DLD1 (cell line): Measurements from ENCODE around the gene ATG2A.

Source experiments
- in situ Hi-C: cut with HindIII; loops from 2 replicates; pipeline ENCODE4 v1.10.0; 2017; ENCODE audit warnings: low sequenced_read_pairs

The ATG2A gene

DNA sequence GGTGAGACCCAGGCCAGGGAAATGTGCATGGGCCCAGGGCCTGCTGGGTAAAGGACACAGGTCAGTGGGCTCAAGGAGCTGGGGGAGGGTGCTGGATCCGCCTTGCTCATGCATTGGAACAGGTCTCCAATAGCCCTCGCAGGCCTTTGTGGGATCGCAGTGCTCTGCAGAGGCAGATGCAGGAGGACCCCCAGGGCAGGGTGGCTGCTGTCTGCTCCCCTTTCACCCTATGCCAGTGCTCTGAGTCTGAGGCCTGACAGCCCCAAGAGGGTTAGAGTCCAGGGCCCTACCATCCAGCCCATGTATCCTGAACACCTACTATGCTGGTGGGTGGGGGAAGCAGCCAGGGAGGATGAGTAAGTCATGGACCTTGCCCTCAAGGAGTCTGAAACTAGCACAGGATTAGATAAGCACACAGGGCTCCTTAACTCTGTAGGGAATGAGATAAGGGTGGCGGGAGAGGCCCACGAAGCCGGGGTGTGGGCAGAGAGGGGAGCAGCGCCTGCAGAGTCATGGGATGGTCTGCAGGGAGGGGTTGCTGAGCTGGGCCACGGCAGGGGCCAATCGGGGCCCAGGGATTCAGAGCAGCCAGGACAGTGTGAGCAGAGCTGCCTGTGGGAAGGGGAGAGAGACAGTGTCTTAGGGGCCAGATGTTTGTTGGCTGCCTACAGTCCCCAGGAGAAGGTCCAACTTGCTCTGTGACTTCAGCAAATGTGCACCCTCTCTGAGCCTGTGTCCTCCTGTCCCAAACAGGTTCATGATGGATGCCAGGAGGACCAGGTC, 28.1 kb downstream of the ATG2A start:
- in situ Hi-C loops = no loop called here

- in situ Hi-C loops = no loop called here
Observed at GRCh38 chr11:64888406-64888728, 28.6 kb downstream of the ATG2A start.

DNA sequence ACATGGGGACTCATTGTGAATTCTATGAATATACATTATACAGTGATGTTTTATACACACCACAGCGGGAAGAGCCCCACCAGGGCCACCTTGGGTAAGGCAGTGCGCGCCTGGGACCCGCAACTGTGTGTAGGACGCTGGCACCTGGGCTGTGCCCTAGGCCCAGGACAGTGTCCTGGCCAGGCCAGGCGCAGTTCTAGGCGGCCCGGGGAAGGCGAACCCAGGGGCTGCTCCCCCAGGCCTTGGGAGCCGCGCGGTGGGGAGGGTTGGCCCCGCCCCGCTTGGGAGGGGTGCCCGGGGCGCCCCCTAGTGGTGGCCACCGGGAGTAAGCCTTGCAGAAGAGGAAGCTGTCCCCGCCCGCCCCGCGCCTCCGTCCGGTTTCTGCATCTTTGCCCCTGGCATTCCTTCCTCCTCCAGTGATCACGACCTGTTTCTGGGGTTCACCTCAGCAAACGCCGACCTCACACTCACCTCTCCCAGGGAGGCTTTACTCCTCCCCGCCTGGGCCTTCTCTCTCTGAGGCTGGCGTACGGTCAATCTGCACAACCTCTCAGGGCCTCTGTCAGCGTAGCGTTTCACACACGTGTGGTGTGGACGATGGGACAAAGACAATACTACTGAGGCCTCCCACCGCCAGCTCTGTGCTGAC, 29.1 kb downstream of the ATG2A start:
- in situ Hi-C loops = no loop called here

GRCh38 chr11:64887234-64887756, 29.7 kb downstream of the ATG2A start:
- in situ Hi-C loops = no loop called here

GRCh38 chr11:64885367-64886286, 31.4 kb downstream of the ATG2A start:
- in situ Hi-C loops = no loop called here

- in situ Hi-C loops = no loop called here
Observed at GRCh38 chr11:64884019-64884418, 33.0 kb downstream of the ATG2A start.

DNA sequence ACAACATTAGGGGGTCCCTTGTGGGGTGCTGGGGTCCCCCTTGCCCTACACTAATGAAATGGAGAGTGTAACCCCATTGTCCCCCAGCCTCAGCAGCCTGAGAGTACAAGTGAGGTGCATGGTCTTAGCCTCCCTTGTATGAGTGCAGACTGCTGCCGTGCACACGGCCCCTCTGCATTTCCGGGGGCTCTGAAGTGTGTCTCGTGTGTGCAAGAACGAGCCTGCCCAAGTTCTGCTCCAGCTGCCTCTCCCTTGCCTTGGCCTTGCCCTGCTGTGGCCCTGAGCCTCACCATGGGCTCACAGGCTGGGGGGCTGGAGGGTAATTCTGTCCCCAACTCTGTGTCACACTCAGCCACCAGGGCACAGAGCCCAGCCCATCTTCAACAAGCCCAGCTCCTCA, 33.4 kb downstream of the ATG2A start:
- in situ Hi-C loops = no loop called here

GRCh38 chr11:64882243-64882642, 34.8 kb downstream of the ATG2A start:
- in situ Hi-C loops = no loop called here

GRCh38 chr11:64881476-64881875, 35.5 kb downstream of the ATG2A start:
- in situ Hi-C loops = no loop called here

DNA sequence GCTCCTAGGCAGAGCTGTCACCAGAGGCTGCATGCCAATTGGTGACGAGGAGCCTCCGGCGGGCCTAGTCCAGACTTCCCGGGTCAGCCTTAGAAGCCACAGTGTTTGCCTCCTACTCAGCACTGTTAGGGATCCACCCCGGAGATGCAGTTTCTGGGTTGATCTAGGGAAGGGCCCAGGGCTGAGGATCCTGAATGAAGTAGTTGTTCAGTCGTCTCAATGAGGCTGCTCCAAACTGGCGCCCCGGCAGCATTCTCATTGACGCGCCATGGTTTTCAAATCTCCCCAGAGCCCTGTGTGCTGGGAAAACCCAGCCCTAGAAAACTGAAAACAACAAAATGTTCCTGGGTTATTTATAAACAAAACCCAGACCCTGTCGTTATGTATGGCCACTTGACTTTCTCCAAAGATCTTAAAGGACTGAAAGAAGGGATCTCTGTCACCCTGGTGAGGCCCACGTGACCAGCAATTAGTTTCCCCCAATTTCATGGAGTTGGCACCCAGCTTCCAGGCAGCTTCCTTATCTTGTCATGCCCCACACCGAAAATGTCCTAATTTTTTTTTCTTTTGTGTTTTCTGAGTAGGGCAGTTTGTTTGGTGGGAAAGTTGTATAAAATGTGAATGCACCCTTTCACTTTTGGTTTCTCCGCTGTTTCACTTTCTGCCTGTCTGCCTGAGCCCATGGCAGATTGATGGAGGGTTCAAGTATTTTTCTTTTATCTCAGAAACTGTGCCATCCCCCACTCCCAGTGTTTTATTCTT, 36.6 kb downstream of the ATG2A start:
- in situ Hi-C loops = no loop called here

DNA sequence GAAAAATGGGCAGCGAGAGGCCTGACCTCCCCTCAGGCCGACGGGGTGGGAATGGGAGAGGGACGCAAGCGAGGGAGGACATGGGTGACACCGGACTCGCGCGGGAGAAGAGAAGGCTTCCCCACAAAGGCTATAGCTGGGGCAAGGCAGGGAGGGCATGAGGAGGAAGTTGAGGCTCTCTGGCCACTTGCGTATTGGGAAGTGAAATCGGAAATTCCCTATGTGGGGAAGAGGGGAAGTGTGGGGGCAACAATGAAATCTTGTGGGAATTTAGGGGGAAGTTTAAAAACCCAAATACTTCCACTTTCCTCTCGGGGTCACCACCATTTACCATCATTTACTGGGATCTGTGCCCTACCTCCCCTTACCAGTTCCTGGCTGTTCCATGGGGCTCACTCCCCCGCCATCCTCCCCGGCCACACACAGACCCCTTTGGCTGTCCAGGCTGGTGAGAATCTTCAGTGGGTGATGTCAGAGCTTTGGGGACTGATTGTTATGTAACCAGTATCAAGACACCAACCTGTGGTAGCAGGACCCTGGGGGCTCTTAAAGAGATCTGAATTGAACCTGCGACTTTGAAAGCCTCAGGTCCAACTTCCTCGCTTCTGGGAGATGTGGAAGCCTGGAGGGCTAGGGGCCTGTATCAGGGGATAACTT, 37.6 kb downstream of the ATG2A start:
- in situ Hi-C loops = no loop called here

DNA sequence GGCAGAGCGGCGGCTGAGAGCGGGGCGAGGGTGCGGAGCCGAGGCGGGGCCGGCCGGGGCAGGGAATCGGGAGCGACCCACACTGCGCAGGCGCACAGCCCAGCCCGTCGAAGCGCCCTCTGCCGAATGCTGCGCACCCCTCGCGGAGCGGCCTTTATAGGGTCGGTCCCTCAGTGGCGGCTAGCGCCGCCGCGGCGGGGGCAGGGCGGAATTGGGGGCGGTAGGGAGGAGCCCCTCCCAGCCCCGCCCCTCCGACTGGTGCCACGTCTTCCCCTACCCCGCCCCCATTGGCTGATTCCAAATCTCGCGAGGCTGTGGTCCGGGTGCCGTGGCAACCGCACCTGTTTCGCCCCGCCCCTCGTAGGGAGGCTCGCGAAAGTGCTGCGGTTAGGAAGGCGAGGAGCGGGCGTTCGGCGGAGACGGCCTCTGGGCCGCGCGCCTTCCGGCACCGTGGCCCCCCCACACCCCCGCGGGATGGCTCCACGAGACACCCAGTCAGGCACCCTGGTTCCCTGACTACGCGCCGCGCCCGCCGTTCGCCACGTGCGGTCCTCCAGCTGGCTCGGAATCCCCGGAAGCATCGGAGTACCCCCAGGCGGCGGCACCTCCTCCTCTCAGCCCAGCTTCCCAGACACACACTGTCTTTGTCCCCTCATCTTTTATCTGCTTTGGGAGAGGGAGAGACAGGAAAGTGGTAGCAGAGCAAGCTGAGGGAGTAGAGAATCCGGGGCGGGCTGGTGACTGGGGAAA, 38.3 kb downstream of the ATG2A start, which contains the start of gene EHD1:
Gene EHD1 (minus strand): TSS at position 128 of the 750 bp plus-strand sequence. CDS start 157 bp downstream, outside the sequence.
- in situ Hi-C loops = no loop called here

DNA sequence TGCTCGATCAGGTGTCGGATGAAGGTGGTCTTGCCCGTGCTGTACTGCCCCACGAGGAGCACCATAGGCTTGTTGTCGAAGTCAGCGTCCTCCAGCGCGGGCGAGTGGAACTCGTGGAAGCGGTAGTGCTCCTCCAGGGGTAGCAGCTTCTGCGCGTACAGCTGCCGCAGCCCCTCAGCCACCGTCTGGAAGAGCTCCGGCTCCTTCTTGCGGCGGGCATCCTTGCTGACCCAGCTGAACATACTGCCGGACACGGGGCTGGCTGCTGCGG, 38.9 kb downstream of the ATG2A start:
- in situ Hi-C loops = no loop called here

GRCh38 chr11:64877390-64878222, 39.4 kb downstream of the ATG2A start:
- in situ Hi-C loops = no loop called here

DNA sequence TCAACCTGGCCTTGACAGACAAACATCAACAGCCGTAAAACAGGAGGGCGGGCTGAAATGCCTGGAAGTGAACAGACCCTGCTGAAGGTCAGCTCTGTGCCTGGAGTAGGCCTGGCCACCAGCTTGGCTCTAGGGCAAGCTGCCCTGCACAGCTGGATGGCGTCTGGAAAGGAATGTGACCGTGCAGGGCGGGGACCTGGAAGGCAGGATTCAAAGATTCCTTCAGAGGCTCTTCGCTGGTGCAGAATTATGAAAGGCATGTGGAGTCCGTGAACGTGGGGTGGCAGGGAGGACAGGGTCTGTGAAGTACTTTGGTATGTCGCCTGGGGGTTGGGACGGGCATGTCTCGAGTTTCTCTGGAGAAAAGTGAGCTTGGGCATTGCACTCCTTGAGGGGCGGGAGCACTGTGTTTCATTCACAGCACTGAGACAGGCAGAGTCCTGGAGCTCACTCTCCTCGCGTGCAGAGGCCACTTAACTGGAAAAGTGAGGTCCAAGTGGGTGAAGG, 40.1 kb downstream of the ATG2A start:
- in situ Hi-C loops = no loop called here

DNA sequence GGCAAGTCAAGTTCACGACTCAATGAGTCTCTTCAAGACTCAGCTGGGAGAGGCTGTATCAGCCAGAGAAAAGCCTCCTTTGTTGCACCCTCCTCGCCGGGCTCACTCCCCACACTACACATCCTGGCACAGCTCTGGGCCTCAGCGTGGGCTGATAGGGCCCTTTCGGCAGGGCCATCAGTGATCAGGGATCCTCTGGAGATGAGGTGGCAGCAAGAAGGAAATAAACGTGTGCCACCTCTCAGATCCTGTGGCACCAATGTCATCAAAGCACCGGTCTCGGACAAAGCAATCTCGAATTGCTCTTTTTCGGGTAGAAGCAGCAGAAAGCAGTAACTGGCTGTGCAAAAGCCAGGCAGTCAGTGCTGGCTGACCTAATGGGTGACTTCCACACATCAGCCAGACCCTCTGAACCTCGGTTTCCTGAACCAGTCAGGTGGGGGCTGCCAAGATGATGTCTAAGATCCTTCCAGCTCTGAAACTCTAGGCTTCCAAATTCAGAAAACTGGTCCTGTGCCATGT, 40.7 kb downstream of the ATG2A start:
- in situ Hi-C loops = no loop called here

- in situ Hi-C loops = no loop called here
Observed at GRCh38 chr11:64875369-64876228, 41.4 kb downstream of the ATG2A start.
